HL-60 (cell line): ENCODE measurements around the gene USP10.

Source experiments
- DNase-seq, 2 experiments: peaks; one replicate each; pipeline ENCODE4 v3.0.0-alpha.2; 2010 to 2020; ENCODE audit warnings: low read depth in 1 of 2, low spot score in 1 of 2
- H3K27ac ChIP-seq: fragments of 250-450 bp; sonication (Bioruptor Pico); replicated peaks from 2 replicates; pipeline ENCODE4 v1.5.1; 2020; ENCODE audit warnings: mild to moderate bottlenecking, moderate library complexity
- H3K27me3 ChIP-seq: fragments of 250-450 bp; sonication (Bioruptor Pico); 2 replicates; pipeline ENCODE4 v1.5.1; 2021; ENCODE audit warnings: mild to moderate bottlenecking, moderate library complexity; ENCODE audit not compliant: insufficient read depth, poor library complexity, severe bottlenecking
- H3K4me3 ChIP-seq: replicated peaks from 2 replicates; pipeline ENCODE4 v1.5.1; 2011; ENCODE audit warnings: mild to moderate bottlenecking, control low read depth, low read length; ENCODE audit not compliant: insufficient read depth
- GABPA ChIP-seq: IDR thresholded peaks from 2 replicates; pipeline ENCODE4 v1.6.1; 2012; ENCODE audit warnings: low read depth
- POLR2AphosphoS5 ChIP-seq: IDR thresholded peaks from 2 replicates; pipeline ENCODE4 v1.6.1; 2012; ENCODE audit warnings: low read depth
- SPI1 ChIP-seq: IDR thresholded peaks from 2 replicates; pipeline ENCODE4 v1.6.1; 2012; ENCODE audit warnings: low read depth, mild to moderate bottlenecking, borderline replicate concordance
- TF ChIP-seq, protein P1 (sequence below): IDR thresholded peaks from one replicate; pipeline ENCODE4 v1.5.1; 2011; ENCODE audit warnings: low read length, control low read depth, inconsistent platforms; ENCODE audit not compliant: insufficient read depth
- TF ChIP-seq, protein P2 (sequence below): IDR thresholded peaks from 2 replicates; pipeline ENCODE4 v1.6.1; 2012; ENCODE audit warnings: low read depth; ENCODE audit not compliant: insufficient replicate concordance

Gene USP10

DNA sequence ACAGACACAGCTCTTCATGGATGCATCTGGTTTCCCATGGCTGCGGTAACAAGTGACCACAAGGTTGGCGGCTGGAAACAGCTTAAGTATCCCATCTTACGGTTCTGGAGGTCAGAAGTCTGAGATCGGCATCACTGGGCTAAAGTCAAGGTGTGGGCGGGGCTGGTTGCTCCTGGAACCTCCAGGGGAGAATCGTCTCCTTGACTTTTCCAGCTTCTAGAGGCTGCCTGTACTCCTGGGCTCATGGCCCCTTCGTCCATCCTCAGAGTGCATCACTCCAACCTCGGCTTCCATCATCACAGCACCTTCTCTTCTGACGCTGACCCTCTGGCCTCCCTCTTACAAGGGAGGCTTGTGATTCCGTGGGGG lies 107.1 kb downstream of the USP10 start:
- Histone ChIP-seq H3K27me3 (no peaks in the 10 kb centered on the region), H3K4me3 (no peak overlapping the region; the same call in 1 of the 2 replicates), H3K27ac (peak overlapping the region; percentile 17)
- TF ChIP-seq, protein P1, sequence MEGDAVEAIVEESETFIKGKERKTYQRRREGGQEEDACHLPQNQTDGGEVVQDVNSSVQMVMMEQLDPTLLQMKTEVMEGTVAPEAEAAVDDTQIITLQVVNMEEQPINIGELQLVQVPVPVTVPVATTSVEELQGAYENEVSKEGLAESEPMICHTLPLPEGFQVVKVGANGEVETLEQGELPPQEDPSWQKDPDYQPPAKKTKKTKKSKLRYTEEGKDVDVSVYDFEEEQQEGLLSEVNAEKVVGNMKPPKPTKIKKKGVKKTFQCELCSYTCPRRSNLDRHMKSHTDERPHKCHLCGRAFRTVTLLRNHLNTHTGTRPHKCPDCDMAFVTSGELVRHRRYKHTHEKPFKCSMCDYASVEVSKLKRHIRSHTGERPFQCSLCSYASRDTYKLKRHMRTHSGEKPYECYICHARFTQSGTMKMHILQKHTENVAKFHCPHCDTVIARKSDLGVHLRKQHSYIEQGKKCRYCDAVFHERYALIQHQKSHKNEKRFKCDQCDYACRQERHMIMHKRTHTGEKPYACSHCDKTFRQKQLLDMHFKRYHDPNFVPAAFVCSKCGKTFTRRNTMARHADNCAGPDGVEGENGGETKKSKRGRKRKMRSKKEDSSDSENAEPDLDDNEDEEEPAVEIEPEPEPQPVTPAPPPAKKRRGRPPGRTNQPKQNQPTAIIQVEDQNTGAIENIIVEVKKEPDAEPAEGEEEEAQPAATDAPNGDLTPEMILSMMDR: no peak
- TF ChIP-seq GABPA (no peak), POLR2AphosphoS5 (no peak), SPI1 (no peak)
- TF ChIP-seq, protein P2, sequence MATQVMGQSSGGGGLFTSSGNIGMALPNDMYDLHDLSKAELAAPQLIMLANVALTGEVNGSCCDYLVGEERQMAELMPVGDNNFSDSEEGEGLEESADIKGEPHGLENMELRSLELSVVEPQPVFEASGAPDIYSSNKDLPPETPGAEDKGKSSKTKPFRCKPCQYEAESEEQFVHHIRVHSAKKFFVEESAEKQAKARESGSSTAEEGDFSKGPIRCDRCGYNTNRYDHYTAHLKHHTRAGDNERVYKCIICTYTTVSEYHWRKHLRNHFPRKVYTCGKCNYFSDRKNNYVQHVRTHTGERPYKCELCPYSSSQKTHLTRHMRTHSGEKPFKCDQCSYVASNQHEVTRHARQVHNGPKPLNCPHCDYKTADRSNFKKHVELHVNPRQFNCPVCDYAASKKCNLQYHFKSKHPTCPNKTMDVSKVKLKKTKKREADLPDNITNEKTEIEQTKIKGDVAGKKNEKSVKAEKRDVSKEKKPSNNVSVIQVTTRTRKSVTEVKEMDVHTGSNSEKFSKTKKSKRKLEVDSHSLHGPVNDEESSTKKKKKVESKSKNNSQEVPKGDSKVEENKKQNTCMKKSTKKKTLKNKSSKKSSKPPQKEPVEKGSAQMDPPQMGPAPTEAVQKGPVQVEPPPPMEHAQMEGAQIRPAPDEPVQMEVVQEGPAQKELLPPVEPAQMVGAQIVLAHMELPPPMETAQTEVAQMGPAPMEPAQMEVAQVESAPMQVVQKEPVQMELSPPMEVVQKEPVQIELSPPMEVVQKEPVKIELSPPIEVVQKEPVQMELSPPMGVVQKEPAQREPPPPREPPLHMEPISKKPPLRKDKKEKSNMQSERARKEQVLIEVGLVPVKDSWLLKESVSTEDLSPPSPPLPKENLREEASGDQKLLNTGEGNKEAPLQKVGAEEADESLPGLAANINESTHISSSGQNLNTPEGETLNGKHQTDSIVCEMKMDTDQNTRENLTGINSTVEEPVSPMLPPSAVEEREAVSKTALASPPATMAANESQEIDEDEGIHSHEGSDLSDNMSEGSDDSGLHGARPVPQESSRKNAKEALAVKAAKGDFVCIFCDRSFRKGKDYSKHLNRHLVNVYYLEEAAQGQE: no peak
- no peak for DNase-seq

DNA sequence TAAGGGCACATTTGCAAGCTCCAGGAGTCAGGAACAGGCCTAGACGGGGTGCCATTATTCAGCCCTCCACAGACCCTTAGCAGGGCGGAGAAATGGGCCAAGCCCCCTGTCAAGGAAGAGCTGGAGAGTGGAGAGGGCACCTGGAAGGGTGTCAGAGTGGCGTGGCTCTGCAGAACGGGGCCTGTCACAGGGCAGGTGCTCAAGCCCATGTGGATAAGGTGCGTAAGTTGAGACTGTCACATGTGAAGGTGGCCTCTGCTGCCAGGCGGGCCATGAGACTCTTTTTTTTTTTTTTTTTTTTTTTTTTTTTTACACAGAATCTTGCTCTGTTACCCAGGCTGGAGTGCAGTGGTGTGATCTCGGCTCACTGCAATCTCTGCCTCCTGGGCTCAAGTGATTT lies 108.0 kb downstream of the USP10 start:
- no peak for DNase-seq
- Histone ChIP-seq H3K27ac (no peak overlapping the region), H3K4me3 (no peak overlapping the region), H3K27me3 (no peaks in the 10 kb centered on the region)
- TF ChIP-seq, protein P1: no peak
- TF ChIP-seq POLR2AphosphoS5 (no peak), SPI1 (no peak), GABPA (no peak)
- TF ChIP-seq, protein P2: no peak

DNA sequence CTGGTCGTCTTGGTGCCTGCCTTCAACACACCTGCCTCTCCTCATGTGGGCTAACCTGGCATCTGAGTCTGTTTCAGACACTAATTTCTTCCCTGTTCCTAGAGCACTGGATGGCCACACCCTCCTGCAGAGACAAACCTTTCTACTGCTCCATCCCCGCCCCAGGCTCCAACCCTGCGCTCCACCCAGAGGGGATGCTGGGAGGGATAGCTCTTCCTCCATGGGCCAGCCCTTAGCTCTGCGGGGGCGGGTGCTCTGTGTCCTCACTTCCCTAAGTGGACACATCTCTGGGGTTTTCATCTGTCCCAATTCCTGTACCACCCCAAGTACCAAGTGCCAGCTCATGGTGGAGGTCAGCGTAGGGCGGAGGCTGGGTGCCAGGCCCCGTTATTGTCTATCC lies 109.0 kb downstream of the USP10 start:
- H3K4me3 ChIP-seq: no peak overlapping the region
- no peaks in the 10 kb centered on the region for H3K27me3 ChIP-seq
- no peak for TF ChIP-seq SPI1
- peak in 1 of 2 experiments; percentile 30 for DNase-seq
- no peak overlapping the region for H3K27ac ChIP-seq

DNA sequence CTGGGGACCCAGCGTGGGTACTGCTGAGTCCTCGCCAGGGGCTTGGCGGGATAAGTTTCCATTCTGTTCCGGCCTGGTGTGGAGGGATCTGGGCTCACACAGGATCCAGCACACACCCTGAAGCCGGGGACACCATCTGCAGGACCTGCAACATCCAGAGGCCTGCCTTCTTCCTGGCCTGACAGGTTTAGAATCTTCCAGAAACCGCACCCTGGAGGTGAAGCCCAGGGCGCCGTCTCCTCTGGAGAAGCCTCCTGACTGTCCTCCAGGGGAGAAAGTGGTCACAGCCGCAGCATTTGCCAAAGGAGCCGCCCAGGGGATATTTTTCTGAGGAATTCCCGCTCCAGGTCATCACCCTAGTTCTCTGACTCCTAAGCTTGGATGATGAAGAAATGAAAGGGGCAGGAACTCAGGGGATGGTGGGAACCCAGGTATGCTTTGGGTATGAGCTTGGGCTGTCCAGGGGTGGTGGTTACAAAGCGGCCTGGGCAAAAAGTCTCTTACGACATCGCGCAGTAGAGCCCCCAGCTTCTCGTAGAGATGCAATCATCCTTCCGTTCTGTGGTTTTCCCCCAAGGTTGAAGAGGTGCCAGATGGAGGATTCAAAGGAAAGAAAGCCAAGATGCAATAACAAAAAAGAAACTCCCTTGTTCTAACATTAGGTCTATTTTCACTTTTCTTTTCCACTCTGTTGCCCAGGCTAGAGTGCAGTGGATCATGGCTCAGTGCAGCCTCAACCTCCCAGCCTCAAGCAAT lies 110.9 kb downstream of the USP10 start:
- H3K27ac ChIP-seq: peak overlapping the region; percentile 44
- TF ChIP-seq, protein P2: no peak
- TF ChIP-seq GABPA: no peak
- TF ChIP-seq SPI1: no peak; the same call in 1 of the 2 replicates
- TF ChIP-seq, protein P1: no peak
- TF ChIP-seq POLR2AphosphoS5: peak; percentile 70
- no peak overlapping the region for H3K4me3 ChIP-seq
- H3K27me3 ChIP-seq: no peaks in the 10 kb centered on the region
- peak; percentile 26 to 87 for DNase-seq
